Mesenchymal stem cell (in vitro differentiated cells and primary cell): ENCODE measurements around the gene GDF2.

ENCODE experiments used
- DNase-seq: peaks from one replicate; pipeline ENCODE4 v3.0.0-alpha.2; 2013
- H2AFZ ChIP-seq: one replicate; pipeline ENCODE4 v1.6.1; 2013; ENCODE audit warnings: low read depth, mild to moderate bottlenecking, control low read depth, inconsistent platforms, low read length, moderate library complexity
- H2AK5ac ChIP-seq: 2 replicates; pipeline ENCODE4 v1.6.1; 2013; ENCODE audit warnings: low read length, moderate library complexity, mild to moderate bottlenecking, inconsistent platforms; ENCODE audit not compliant: severe bottlenecking
- H2BK120ac ChIP-seq: one replicate; pipeline ENCODE4 v1.6.1; 2013; ENCODE audit warnings: low read depth, mild to moderate bottlenecking, inconsistent platforms, low read length, moderate library complexity
- H2BK12ac ChIP-seq, 2 experiments: one replicate each; pipeline ENCODE4 v1.6.1; 2013; ENCODE audit warnings: inconsistent platforms in 2 of 2, low read length in 2 of 2, mild to moderate bottlenecking in 2 of 2, moderate library complexity in 2 of 2, control low read depth in 1 of 2
- H2BK15ac ChIP-seq: one replicate; pipeline ENCODE4 v1.6.1; 2013; ENCODE audit warnings: mild to moderate bottlenecking, low read depth, inconsistent platforms; ENCODE audit not compliant: poor library complexity, severe bottlenecking
- H2BK5ac ChIP-seq: 2 replicates; pipeline ENCODE4 v1.6.1; 2013; ENCODE audit warnings: low read depth, mild to moderate bottlenecking, low read length, control low read depth, inconsistent platforms; ENCODE audit not compliant: poor library complexity, severe bottlenecking
- H3K14ac ChIP-seq, 2 experiments: one replicate each; pipeline ENCODE4 v1.6.1; 2013; ENCODE audit warnings: inconsistent platforms in 2 of 2, low read length in 2 of 2, control low read depth in 1 of 2, mild to moderate bottlenecking in 1 of 2, moderate library complexity in 1 of 2
- H3K18ac ChIP-seq, 2 experiments: one replicate each; pipeline ENCODE4 v1.6.1; 2013; ENCODE audit warnings: inconsistent platforms in 2 of 2, low read length in 2 of 2, control low read depth in 1 of 2, low read depth in 1 of 2, mild to moderate bottlenecking in 1 of 2
- H3K23ac ChIP-seq, 2 experiments: one replicate each; pipeline ENCODE4 v1.6.1; 2013; ENCODE audit warnings: inconsistent platforms in 2 of 2, low read length in 2 of 2, mild to moderate bottlenecking in 2 of 2, moderate library complexity in 2 of 2, control low read depth in 1 of 2
- H3K27ac ChIP-seq: 2 replicates; pipeline ENCODE4 v1.5.1; 2013; ENCODE audit warnings: mild to moderate bottlenecking, moderate library complexity, low read length, control low read depth, inconsistent platforms; ENCODE audit not compliant: poor library complexity, severe bottlenecking
- H3K27me3 ChIP-seq, 2 experiments: 2 replicates each; pipeline versions ENCODE4 v1.6.1 to v1.7.0; 2013; ENCODE audit warnings: low read length in 2 of 2, mild to moderate bottlenecking in 2 of 2, moderate library complexity in 2 of 2, control low read depth in 1 of 2, inconsistent platforms in 1 of 2; ENCODE audit not compliant: control insufficient read depth in 1 of 2, insufficient read depth in 1 of 2
- H3K36me3 ChIP-seq, 2 experiments: 2 replicates each; pipeline versions ENCODE4 v1.6.1 to v1.7.0; 2013; ENCODE audit warnings: low read length in 2 of 2, control low read depth in 1 of 2, inconsistent platforms in 1 of 2, low read depth in 1 of 2, mild to moderate bottlenecking in 1 of 2; ENCODE audit not compliant: insufficient read depth in 2 of 2, control insufficient read depth in 1 of 2
- H3K4ac ChIP-seq, 2 experiments: one replicate each; pipeline ENCODE4 v1.6.1; 2013; ENCODE audit warnings: inconsistent platforms in 2 of 2, low read length in 2 of 2, mild to moderate bottlenecking in 2 of 2, moderate library complexity in 2 of 2, control low read depth in 1 of 2, low read depth in 1 of 2
- H3K4me1 ChIP-seq: 2 replicates; pipeline ENCODE4 v1.6.1; 2013; ENCODE audit warnings: low read depth, low read length, control low read depth; ENCODE audit not compliant: control insufficient read depth, insufficient read depth
- H3K4me2 ChIP-seq: 2 replicates; pipeline ENCODE4 v1.6.1; 2013; ENCODE audit warnings: low read length, mild to moderate bottlenecking, inconsistent platforms; ENCODE audit not compliant: poor library complexity, severe bottlenecking
- H3K4me3 ChIP-seq, 2 experiments: 2 replicates each; pipeline versions ENCODE4 v1.5.1 to v1.7.0; 2013; ENCODE audit warnings: low read length in 2 of 2, mild to moderate bottlenecking in 2 of 2, control low read depth in 1 of 2, low read depth in 1 of 2; ENCODE audit not compliant: insufficient read depth in 1 of 2
- H3K79me1 ChIP-seq: replicated peaks from 2 replicates; pipeline ENCODE4 v1.6.1; 2013; ENCODE audit warnings: mild to moderate bottlenecking, control low read depth, low read length, inconsistent platforms; ENCODE audit not compliant: poor library complexity, severe bottlenecking
- H3K9ac ChIP-seq: 2 replicates; pipeline ENCODE4 v1.7.0; 2013; ENCODE audit warnings: mild to moderate bottlenecking, low read length, moderate library complexity
- H3K9me3 ChIP-seq: 2 replicates; pipeline ENCODE4 v1.7.0; 2013; ENCODE audit warnings: mild to moderate bottlenecking, low read length; ENCODE audit not compliant: control insufficient read depth
- H4K8ac ChIP-seq: one replicate; pipeline ENCODE4 v1.6.1; 2013; ENCODE audit warnings: inconsistent platforms, mild to moderate bottlenecking, low read length, moderate library complexity
- H4K91ac ChIP-seq: one replicate; pipeline ENCODE4 v1.6.1; 2013; ENCODE audit warnings: mild to moderate bottlenecking, low read length, inconsistent platforms
- WGBS: methylation state at CpG from one replicate; pipeline ENCODE4 v1.1.7; 2013; ENCODE audit warnings: mixed read lengths; 5-methylcytosine and 5-hydroxymethylcytosine counted together

The GDF2 gene

DNA sequence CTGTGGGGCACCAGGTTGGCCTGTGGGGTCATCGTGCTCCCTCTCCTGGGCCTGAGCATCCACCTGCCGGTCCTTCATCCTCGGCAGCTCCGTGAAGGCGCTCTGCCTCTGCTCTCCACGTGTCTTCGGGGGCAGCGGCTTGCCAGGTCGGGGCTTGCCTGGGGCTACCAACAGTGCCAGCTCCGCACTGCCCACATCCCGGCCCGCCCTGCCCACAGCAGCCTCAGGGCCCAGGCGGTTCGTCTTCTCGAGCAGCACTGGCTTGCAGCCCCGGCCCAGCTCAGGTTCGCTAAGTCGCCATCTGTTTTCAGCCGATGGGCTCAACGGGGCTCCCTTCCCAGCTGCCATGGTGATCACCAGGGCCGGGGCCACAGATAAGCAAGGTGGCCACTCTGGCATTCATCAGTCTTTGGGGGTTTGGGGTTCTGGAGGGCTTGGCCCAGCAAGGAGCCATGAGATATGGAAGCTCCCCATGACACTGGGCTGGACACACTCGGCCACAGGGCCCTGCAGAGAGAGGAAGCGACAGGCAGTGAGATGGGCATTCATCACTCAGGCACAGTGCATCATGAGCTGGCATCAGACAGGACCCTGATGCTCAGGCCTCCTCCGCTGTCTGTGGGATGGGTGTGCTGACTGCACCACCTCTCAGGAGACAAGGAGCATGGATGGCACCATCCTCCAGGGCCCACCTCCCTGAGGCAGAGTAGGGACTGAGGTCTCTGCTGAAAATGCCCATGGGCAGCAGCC lies 46.4 kb downstream of the GDF2 start:
- H2AK5ac ChIP-seq: no peak overlapping the region

GRCh38 chr10:47369251-47369894 lies 47.1 kb downstream of the GDF2 start:
- no peak overlapping the region for H3K9ac ChIP-seq
- H3K4me1 ChIP-seq: peaks cover 15% of the 10 kb centered on the region
- no peak overlapping the region for H3K4ac ChIP-seq
- DNase-seq: no peak
- H3K4me2 ChIP-seq: no peak overlapping the region
- H3K18ac ChIP-seq: no peak overlapping the region
- no peak overlapping the region for H2BK12ac ChIP-seq
- H3K14ac ChIP-seq: no peak overlapping the region
- no peak overlapping the region for H2BK15ac ChIP-seq
- no peaks in the 10 kb centered on the region for H3K9me3 ChIP-seq
- no peak overlapping the region for H4K8ac ChIP-seq
- H3K79me1 ChIP-seq: no peaks in the 10 kb centered on the region
- 76% methylated on average over 9 of the region's 9 CpGs for WGBS
- H3K4me3 ChIP-seq: no peak overlapping the region
- H3K27ac ChIP-seq: no peak overlapping the region
- H3K23ac ChIP-seq: no peak overlapping the region
- H3K27me3 ChIP-seq: peaks cover 0 to 58% of the 10 kb centered on the region in 2 experiments
- no peak overlapping the region for H4K91ac ChIP-seq
- no peak overlapping the region for H2BK120ac ChIP-seq
- no peak overlapping the region for H2BK5ac ChIP-seq
- H2AFZ ChIP-seq: no peak overlapping the region
- H2AK5ac ChIP-seq: no peak overlapping the region
- peaks cover 0 to 8% of the 10 kb centered on the region in 2 experiments for H3K36me3 ChIP-seq

More for the DNA sequence above, 46.4 kb downstream of the GDF2 start:
- no peak overlapping the region for H2BK12ac ChIP-seq
- no peak overlapping the region for H3K18ac ChIP-seq
- peaks cover 0 to 8% of the 10 kb centered on the region in 2 experiments for H3K36me3 ChIP-seq
- H3K14ac ChIP-seq: no peak overlapping the region
- H2AFZ ChIP-seq: no peak overlapping the region
- no peak overlapping the region for H3K27ac ChIP-seq
- no peak overlapping the region for H3K9ac ChIP-seq
- H3K4ac ChIP-seq: no peak overlapping the region
- H2BK5ac ChIP-seq: no peak overlapping the region
- peaks cover 15% of the 10 kb centered on the region for H3K4me1 ChIP-seq
- H2BK15ac ChIP-seq: no peak overlapping the region
- 95% methylated on average over 24 of the region's 24 CpGs for WGBS
- H3K9me3 ChIP-seq: no peaks in the 10 kb centered on the region
- H3K4me3 ChIP-seq: no peak overlapping the region
- no peak overlapping the region for H3K23ac ChIP-seq
- H4K91ac ChIP-seq: no peak overlapping the region
- peaks cover 0 to 56% of the 10 kb centered on the region in 2 experiments for H3K27me3 ChIP-seq
- no peak overlapping the region for H4K8ac ChIP-seq
- no peak overlapping the region for H3K4me2 ChIP-seq
- DNase-seq: no peak
- H2BK120ac ChIP-seq: no peak overlapping the region
- no peaks in the 10 kb centered on the region for H3K79me1 ChIP-seq

DNA sequence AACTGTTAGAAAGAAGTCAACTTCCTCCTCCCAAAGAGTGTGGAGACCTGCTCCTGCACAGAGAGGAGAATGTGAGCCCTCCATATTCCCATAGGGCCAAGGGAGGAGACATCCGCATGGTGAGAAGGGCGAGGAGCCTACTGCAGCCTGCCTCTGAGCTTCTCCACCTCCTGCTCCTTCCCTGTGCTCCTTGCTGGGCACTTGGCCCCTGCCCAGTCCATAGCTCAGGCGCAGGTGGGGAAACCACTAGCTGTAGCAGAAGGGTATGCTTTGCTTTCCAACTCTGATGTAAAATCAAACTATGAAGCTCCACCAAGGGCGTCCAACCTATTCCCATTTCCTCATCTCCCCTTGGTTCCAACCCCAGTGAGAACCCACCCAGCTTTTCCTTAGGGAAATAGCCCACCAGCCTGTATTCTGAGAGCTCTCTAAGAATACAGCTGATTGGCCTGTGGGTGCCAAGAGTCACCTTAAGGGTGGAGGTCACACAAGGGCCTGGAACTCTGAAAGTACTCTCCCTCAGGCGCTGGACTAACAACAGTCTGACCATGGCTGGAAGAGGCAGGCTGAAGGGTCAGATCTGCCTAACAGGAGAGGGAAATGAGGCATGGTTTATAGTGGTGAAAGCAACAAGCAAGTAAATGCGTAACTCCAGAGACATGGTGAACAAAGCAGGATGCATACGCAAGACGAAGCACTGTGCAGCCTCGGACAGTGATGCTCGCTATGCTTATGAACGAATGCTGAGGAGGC lies 47.9 kb downstream of the GDF2 start:
- H3K27me3 ChIP-seq: peaks cover 0 to 50% of the 10 kb centered on the region in 2 experiments
- H3K4ac ChIP-seq: no peak overlapping the region
- H2BK5ac ChIP-seq: no peak overlapping the region
- peaks cover 0 to 8% of the 10 kb centered on the region in 2 experiments for H3K36me3 ChIP-seq
- DNase-seq: no peak
- H4K91ac ChIP-seq: no peak overlapping the region
- no peak overlapping the region for H3K23ac ChIP-seq
- H4K8ac ChIP-seq: no peak overlapping the region
- no peak overlapping the region for H2AK5ac ChIP-seq
- H2BK15ac ChIP-seq: no peak overlapping the region
- H3K27ac ChIP-seq: no peak overlapping the region
- H3K79me1 ChIP-seq: no peaks in the 10 kb centered on the region
- H3K14ac ChIP-seq: no peak overlapping the region
- H3K18ac ChIP-seq: no peak overlapping the region
- H3K9ac ChIP-seq: no peak overlapping the region
- H3K4me2 ChIP-seq: no peak overlapping the region
- no peak overlapping the region for H2BK120ac ChIP-seq
- 96% methylated on average over 10 of the region's 11 CpGs for WGBS
- no peaks in the 10 kb centered on the region for H3K9me3 ChIP-seq
- peaks cover 16% of the 10 kb centered on the region for H3K4me1 ChIP-seq
- no peak overlapping the region for H2BK12ac ChIP-seq
- H2AFZ ChIP-seq: no peak overlapping the region
- no peak overlapping the region for H3K4me3 ChIP-seq

GRCh38 chr10:47370878-47371277 lies 48.6 kb downstream of the GDF2 start:
- H3K9me3 ChIP-seq: no peaks in the 10 kb centered on the region
- no peaks in the 10 kb centered on the region for H3K79me1 ChIP-seq
- H2BK15ac ChIP-seq: no peak overlapping the region
- no peak for DNase-seq
- H3K4me1 ChIP-seq: peaks cover 16% of the 10 kb centered on the region
- no peak overlapping the region for H2AK5ac ChIP-seq
- no peak overlapping the region for H2AFZ ChIP-seq
- H4K8ac ChIP-seq: no peak overlapping the region
- no peak overlapping the region for H3K18ac ChIP-seq
- H3K9ac ChIP-seq: no peak overlapping the region
- no peak overlapping the region for H3K14ac ChIP-seq
- no peak overlapping the region for H4K91ac ChIP-seq
- H2BK12ac ChIP-seq: no peak overlapping the region
- H3K4ac ChIP-seq: no peak overlapping the region
- 95% methylated on average over 7 of the region's 7 CpGs for WGBS
- no peak overlapping the region for H3K23ac ChIP-seq
- H3K27ac ChIP-seq: no peak overlapping the region
- peaks cover 0 to 47% of the 10 kb centered on the region in 2 experiments for H3K27me3 ChIP-seq
- no peak overlapping the region for H3K4me2 ChIP-seq
- H2BK120ac ChIP-seq: no peak overlapping the region
- H3K4me3 ChIP-seq: no peak overlapping the region
- H2BK5ac ChIP-seq: no peak overlapping the region
- peaks cover 0 to 8% of the 10 kb centered on the region in 2 experiments for H3K36me3 ChIP-seq
